OCI-LY7 (cell line): ENCODE results near the gene USP6NL.

Experiments
- CTCF ChIP-seq: fragments of 200-600 bp; sonication (generic); conservative IDR thresholded peaks from 2 replicates; pipeline ENCODE4 v1.5.1; 2014; ENCODE audit warnings: mild to moderate bottlenecking, antibody characterized with exemption, low read length, moderate library complexity, mixed read lengths
- EZH2phosphoT487 ChIP-seq: fragments of 200-600 bp; sonication (generic); IDR thresholded peaks from 2 replicates; pipeline ENCODE4 v1.6.1; 2018; ENCODE audit warnings: low read depth, borderline replicate concordance, mild to moderate bottlenecking, mixed run types, antibody characterized with exemption, low read length, moderate library complexity, mixed read lengths

- no peak for TF ChIP-seq EZH2phosphoT487
- TF ChIP-seq CTCF: no peak; the same call in 1 of the 2 replicates
These were observed 20.6 kb upstream of the USP6NL start for GRCh38 chr10:11631890-11632587.
